Fibroblast of the aortic adventitia (primary cell): ENCODE data around the gene UBXN2A. TPM values are rescaled to one million over a fixed set of nuclear protein-coding genes. Genes with fewer than 3 reads are reported as not detected.

Experiments
- DNase-seq: peaks from one replicate; pipeline ENCODE4 v3.0.0-alpha.2; 2010; ENCODE audit warnings: low read depth
- H3K4me3 ChIP-seq: 2 replicates; pipeline ENCODE4 v1.5.1; 2011; ENCODE audit warnings: low read depth, mild to moderate bottlenecking, control low read depth, low read length, moderate library complexity
- CTCF ChIP-seq: IDR thresholded peaks from 2 replicates; pipeline ENCODE4 v1.5.1; 2011; ENCODE audit warnings: mild to moderate bottlenecking, low read length, control low read depth, inconsistent platforms; ENCODE audit not compliant: insufficient read depth
- total RNA-seq: library from RNA; depleted of rRNA; stranded (reverse); fragments of >200 nt; gene quantifications from 2 replicates; pipeline ENCODE4 v1.2.3, GENCODE V29; 2012; ENCODE audit warnings: low replicate concordance

Gene UBXN2A
- total RNA-seq, 1 donor, result 14.2 TPM

GRCh38 chr2:23954325-23955014 is 14.2 kb downstream of the UBXN2A start:
- peak; percentile 63 for TF ChIP-seq CTCF

GRCh38 chr2:23967846-23968245 is 27.6 kb downstream of the UBXN2A start:
- DNase-seq, result no peak
- TF ChIP-seq CTCF, result no peak
- no peak overlapping the region for H3K4me3 ChIP-seq

More at GRCh38 chr2:23954325-23955014, 14.2 kb downstream of the UBXN2A start:
- peak overlapping the region; percentile 53 for H3K4me3 ChIP-seq
- DNase-seq, result peak; percentile 69

- no peak for TF ChIP-seq CTCF
- H3K4me3 ChIP-seq, result no peak overlapping the region
- DNase-seq, result no peak
These were observed 36.6 kb downstream of the UBXN2A start for GRCh38 chr2:23976883-23977282.

GRCh38 chr2:23988371-23988770 is 48.1 kb downstream of the UBXN2A start:
- no peak for TF ChIP-seq CTCF
- H3K4me3 ChIP-seq, result no peak overlapping the region
- peak; percentile 18 for DNase-seq

- TF ChIP-seq CTCF, result no peak
- H3K4me3 ChIP-seq, result no peak overlapping the region
- DNase-seq, result no peak
These were observed 52.7 kb downstream of the UBXN2A start for GRCh38 chr2:23992931-23993330.

- TF ChIP-seq CTCF, result no peak
- H3K4me3 ChIP-seq, result no peak overlapping the region
- DNase-seq, result no peak
These were observed 53.5 kb downstream of the UBXN2A start for GRCh38 chr2:23993736-23994269.
